Smooth muscle cell (in vitro differentiated cells): Measurements from ENCODE around the gene IFT80. TPM values are rescaled to one million over a fixed set of nuclear protein-coding genes. Genes with fewer than 3 reads are reported as not detected.
A peak's percentile ranks its signal among the peaks of the same experiment; 100 is the strongest.

Experiments used
- DNase-seq: peaks from one replicate; lab custom pipeline; 2025; ENCODE audit not compliant: unreplicated experiment; lab: John Stamatoyannopoulos, UW
- H2AFZ ChIP-seq: fragments of 200-600 bp; sonication (generic); 2 replicates; pipeline ENCODE4 v1.6.0; 2016; ENCODE audit warnings: antibody characterized with exemption, low read depth, mild to moderate bottlenecking
- H3F3A ChIP-seq: fragments of 200-600 bp; sonication (generic); 2 replicates; pipeline ENCODE4 v1.6.0; 2017; ENCODE audit warnings: antibody characterized with exemption, low read depth
- H3K27ac ChIP-seq: fragments of 200-600 bp; sonication (generic); 2 replicates; pipeline ENCODE4 v1.5.1; 2016; ENCODE audit warnings: low read depth, mild to moderate bottlenecking
- H3K27me3 ChIP-seq: fragments of 200-600 bp; sonication (generic); 2 replicates; pipeline ENCODE4 v1.6.1; 2016; ENCODE audit warnings: low read depth, mild to moderate bottlenecking
- H3K36me3 ChIP-seq: fragments of 200-600 bp; sonication (generic); 2 replicates; pipeline ENCODE4 v1.5.1; 2016; ENCODE audit warnings: low read depth
- H3K4me1 ChIP-seq: fragments of 200-600 bp; sonication (generic); 2 replicates; pipeline ENCODE4 v1.5.1; 2016; ENCODE audit warnings: low read depth
- H3K4me2 ChIP-seq: fragments of 200-600 bp; sonication (generic); 2 replicates; pipeline ENCODE4 v1.6.0; 2016; ENCODE audit warnings: mild to moderate bottlenecking
- H3K4me3 ChIP-seq: fragments of 200-600 bp; sonication (generic); 2 replicates; pipeline ENCODE4 v1.5.1; 2016; ENCODE audit warnings: mild to moderate bottlenecking
- H3K79me2 ChIP-seq: fragments of 200-600 bp; sonication (generic); 2 replicates; pipeline ENCODE4 v1.6.0; 2016; ENCODE audit warnings: low read depth, mild to moderate bottlenecking
- H3K9ac ChIP-seq: fragments of 200-600 bp; sonication (generic); 2 replicates; pipeline ENCODE4 v1.6.0; 2016; ENCODE audit warnings: low read depth
- H3K9me3 ChIP-seq: fragments of 200-600 bp; sonication (generic); replicated peaks from 2 replicates; pipeline ENCODE4 v1.5.1; 2016; ENCODE audit warnings: low read depth
- H4K20me1 ChIP-seq: fragments of 200-600 bp; sonication (generic); 2 replicates; pipeline ENCODE4 v1.6.0; 2016; ENCODE audit warnings: low read depth
- WGBS: methylation state at CpG from one replicate; pipeline ENCODE4 v1.1.7; 2016; ENCODE audit warnings: low lambda C conversion rate; 5-methylcytosine and 5-hydroxymethylcytosine counted together
- polyA plus RNA-seq: library from polyadenylated mRNA; unstranded; fragments of >200 nt; fragmentation: Nextera tagmentation; extraction: Ambion mirVana; gene quantifications from 2 replicates; pipeline ENCODE4 v1.2.1, GENCODE V29; 2016
- total RNA-seq: library from RNA; depleted of rRNA; stranded (reverse); fragments of >200 nt; gene quantifications from 2 replicates; pipeline ENCODE4 v1.2.3, GENCODE V29; 2014
- TF ChIP-seq, protein P1 (sequence below): fragments of 200-600 bp; sonication (generic); IDR thresholded peaks from 2 replicates; pipeline ENCODE4 v1.5.1; 2017; ENCODE audit warnings: borderline replicate concordance, mild to moderate bottlenecking, antibody characterized with exemption; ENCODE audit not compliant: insufficient read depth, poor library complexity, severe bottlenecking

IFT80 gene
- total and polyA plus RNA-seq, 2 experiments from 2014 or later, result 8.3 to 61.5 TPM

DNA sequence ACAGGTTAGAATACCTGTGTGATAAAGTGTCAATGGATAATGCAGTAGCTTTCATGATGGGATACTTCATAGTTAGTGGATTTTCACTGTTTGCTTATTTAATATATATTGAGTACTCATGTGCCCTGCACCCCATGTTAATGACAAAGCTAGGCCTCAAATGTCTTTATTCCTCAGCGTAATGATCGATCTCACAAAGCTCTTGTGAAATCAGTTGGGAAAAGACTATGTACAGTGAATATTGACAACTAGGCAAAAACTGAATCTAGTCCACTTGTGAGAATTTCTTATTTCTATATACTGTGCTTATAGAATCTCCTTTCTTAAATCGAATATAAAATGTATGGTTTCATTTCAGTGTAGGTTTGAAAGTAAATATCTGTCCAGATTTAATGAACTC lies 18.3 kb upstream of the IFT80 start:
- Histone ChIP-seq H3F3A (no peaks in the 10 kb centered on the region), H3K4me1 (no peaks in the 10 kb centered on the region), H3K4me3 (no peak overlapping the region), H3K9ac (no peak overlapping the region), H3K27me3 (no peaks in the 10 kb centered on the region), H4K20me1 (no peaks in the 10 kb centered on the region), H3K36me3 (peaks cover 12% of the 10 kb centered on the region), H3K27ac (no peak overlapping the region), H3K79me2 (peaks cover 19% of the 10 kb centered on the region), H3K9me3 (no peaks in the 10 kb centered on the region), H3K4me2 (no peak overlapping the region), H2AFZ (no peak overlapping the region)
- no peak for DNase-seq
- WGBS, result 66% methylated on average over 3 of the region's 3 CpGs
- TF ChIP-seq, protein P1, sequence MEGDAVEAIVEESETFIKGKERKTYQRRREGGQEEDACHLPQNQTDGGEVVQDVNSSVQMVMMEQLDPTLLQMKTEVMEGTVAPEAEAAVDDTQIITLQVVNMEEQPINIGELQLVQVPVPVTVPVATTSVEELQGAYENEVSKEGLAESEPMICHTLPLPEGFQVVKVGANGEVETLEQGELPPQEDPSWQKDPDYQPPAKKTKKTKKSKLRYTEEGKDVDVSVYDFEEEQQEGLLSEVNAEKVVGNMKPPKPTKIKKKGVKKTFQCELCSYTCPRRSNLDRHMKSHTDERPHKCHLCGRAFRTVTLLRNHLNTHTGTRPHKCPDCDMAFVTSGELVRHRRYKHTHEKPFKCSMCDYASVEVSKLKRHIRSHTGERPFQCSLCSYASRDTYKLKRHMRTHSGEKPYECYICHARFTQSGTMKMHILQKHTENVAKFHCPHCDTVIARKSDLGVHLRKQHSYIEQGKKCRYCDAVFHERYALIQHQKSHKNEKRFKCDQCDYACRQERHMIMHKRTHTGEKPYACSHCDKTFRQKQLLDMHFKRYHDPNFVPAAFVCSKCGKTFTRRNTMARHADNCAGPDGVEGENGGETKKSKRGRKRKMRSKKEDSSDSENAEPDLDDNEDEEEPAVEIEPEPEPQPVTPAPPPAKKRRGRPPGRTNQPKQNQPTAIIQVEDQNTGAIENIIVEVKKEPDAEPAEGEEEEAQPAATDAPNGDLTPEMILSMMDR, result no peak

DNA sequence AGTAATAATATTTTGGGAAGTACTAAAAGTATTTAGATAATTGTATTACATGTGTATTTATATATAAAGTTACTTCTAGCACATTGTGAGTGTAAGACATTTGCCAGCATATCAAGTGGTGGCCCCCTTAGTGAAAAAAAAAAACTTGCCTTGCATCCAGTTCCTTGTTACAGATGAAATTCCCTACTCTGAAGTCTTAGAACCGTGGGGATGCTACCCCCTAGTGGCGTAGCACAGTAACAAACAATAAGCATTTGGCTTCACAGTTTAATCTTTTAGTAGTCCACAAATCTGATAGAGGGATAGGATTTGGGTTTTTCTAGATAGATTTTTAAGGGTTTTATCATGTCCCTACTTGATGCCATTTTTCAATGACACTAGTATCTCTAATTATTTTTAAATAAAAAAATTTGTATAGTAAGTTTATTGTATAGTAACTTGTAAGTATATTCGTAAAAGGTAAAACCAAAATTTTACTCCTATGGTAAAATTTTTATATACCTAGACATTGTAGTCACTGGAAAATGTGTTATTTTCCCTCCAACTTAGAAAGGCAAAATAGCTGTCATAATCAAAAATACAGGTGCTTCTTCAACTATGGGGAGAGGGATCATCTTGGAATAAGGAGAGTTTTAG lies 14.7 kb upstream of the IFT80 start:
- no peaks in the 10 kb centered on the region for H3F3A ChIP-seq
- H3K9ac ChIP-seq, result no peak overlapping the region
- no peak for DNase-seq
- no peak overlapping the region for H2AFZ ChIP-seq
- peaks cover 12% of the 10 kb centered on the region for H3K36me3 ChIP-seq
- TF ChIP-seq, protein P1, result peak; percentile 88
- peaks cover 43% of the 10 kb centered on the region for H3K79me2 ChIP-seq
- WGBS, result 53% methylated on average over 3 of the region's 3 CpGs
- no peaks in the 10 kb centered on the region for H4K20me1 ChIP-seq
- H3K9me3 ChIP-seq, result no peaks in the 10 kb centered on the region
- no peaks in the 10 kb centered on the region for H3K27me3 ChIP-seq
- no peak overlapping the region for H3K27ac ChIP-seq
- H3K4me3 ChIP-seq, result no peak overlapping the region
- H3K4me1 ChIP-seq, result no peaks in the 10 kb centered on the region
- no peak overlapping the region for H3K4me2 ChIP-seq

DNA sequence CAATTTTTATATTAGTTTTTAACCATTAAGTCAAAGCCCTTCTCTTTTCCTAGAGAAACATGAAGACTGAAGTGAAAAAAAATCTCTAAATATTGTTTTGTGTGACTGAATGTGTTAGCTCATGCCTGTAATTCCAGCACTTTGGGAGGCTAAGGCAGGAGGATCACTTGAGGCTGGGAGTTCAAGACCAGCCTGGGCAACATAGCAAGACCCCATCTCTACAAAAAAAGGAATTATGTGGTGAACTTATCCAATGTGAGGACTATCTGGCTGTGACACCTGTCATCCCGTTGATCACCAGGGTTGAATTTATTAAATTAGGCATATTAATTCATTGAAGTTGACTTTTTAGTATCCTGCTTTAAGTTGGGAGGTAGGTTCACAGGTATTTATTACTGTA lies 13.5 kb upstream of the IFT80 start:
- Histone ChIP-seq H3F3A (no peaks in the 10 kb centered on the region), H2AFZ (no peak overlapping the region), H3K9me3 (no peaks in the 10 kb centered on the region), H3K27me3 (no peaks in the 10 kb centered on the region), H3K27ac (no peak overlapping the region), H3K4me2 (no peak overlapping the region), H3K36me3 (peaks cover 12% of the 10 kb centered on the region), H3K9ac (no peak overlapping the region), H4K20me1 (no peaks in the 10 kb centered on the region), H3K4me1 (no peaks in the 10 kb centered on the region), H3K4me3 (no peak overlapping the region), H3K79me2 (peaks cover 56% of the 10 kb centered on the region)
- DNase-seq, result no peak
- WGBS, result 96% methylated on average over 1 of the region's 1 CpG
- TF ChIP-seq, protein P1, result no peak
